GM19025 (cell line): ENCODE measurements around the gene MAN1C1.
"Not testable (repeated sequence)": the region's sequence is repeated elsewhere in the genome, so short reads cannot be mapped to it uniquely, and the experiment has no call there.

ENCODE experiments used
- ATAC-seq: cut with Tn5 transposase; IDR thresholded peaks from one replicate; pipeline ENCODE4 v1.9.1; 2021; ENCODE audit warnings: mild to moderate bottlenecking, low read depth, moderate library complexity; ENCODE audit not compliant: unreplicated experiment

MAN1C1 gene

GRCh38 chr1:25581764-25582163, 34.8 kb upstream of the MAN1C1 start:
- ATAC-seq: no peak

DNA sequence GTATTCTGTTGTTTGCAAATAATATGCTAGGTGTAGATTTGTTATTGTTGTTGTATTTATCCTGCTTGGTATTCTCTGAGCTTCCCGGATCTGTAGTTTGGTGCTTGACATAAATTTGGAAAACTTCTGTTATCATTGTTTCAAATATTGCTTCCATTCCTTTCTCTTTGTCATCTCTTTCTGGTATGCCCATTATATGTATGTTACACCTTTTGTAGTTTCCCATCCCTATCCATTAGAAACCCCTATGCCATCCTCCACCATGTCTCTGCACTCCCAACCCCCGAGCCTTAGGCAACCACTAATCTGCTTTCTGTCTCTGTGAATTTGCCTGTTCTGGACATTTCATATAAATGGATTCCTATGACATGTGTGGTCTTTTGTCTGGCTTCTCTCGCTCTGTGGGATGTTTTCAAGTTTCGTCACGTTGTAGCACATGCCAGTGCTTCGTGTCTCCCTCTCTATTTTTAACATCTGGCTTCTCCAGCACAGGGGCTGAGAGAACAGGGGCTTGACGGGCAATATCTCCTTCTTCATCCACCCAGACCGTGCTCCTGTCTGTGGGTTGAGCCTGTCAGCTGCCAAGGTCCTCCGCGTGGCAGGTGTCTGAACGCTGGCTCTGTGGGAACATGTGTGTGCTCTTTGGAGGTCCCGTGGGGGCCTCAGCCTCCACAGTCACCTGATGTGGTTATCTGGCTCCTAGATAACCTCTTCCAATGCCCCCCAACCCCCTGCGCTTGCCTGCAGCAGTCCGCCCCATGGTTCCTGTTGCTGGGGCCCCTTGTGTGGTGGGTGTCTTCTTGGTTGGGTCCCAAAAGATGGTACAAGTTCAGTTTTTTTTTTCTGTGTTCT, 32.8 kb upstream of the MAN1C1 start:
- ATAC-seq: no peak

DNA sequence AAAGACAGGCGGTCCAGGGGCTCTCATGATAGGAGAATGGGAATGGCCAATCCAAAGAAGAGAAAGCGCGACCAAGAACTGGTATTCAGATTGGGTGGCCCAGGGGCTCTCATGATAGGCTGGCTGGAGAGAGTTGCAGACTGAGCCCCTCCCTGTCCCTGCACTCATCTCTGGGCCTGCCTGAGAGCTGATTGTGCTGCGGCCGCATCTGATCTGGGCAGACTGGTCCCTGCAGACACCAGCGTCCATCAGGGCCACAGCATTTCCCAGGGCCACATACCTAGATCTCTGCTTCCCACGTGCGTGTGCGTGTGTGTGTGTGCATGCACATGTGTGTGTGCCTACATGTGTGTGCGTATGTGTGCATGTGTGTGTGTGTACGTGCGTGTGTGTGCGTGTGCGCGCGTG, 30.4 kb upstream of the MAN1C1 start:
- no peak for ATAC-seq

DNA sequence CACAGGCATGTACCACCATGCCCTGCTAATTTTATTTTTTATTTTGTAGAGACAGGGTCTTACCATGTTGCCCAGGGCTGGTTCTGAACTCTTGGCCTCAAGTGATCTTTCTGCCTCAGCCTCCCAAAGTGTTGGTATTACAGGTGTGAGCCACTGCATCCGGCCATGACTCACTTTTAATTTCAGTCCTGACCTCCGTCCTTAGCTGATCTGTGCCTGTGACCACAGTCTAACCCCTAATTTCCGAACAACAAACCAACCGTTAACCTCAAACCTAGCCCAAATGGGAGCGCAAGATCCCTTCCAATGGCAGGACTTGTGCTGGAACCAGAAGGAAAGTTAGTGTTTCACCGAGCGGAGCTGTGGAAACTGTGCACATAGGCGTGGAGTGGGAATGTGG, 29.3 kb upstream of the MAN1C1 start:
- ATAC-seq: no peak

DNA sequence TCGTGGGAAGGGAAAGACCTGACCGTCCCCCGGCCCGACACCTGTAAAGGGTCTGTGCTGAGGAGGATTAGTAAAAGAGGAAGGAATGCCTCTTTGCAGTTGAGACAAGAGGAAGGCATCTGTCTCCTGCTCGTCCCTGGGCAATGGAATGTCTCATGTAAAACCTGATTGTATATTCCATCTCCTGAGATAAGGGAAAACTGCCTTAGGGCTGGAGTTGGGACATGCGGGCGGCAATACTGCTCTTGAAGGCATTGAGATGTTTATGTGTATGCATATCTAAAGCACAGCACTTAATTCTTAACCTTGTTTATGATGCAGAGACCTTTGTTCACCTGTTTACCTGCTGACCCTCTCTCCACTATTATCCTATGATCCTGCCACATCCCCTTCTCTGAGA, 28.4 kb upstream of the MAN1C1 start:
- not testable (repeated sequence) for ATAC-seq

DNA sequence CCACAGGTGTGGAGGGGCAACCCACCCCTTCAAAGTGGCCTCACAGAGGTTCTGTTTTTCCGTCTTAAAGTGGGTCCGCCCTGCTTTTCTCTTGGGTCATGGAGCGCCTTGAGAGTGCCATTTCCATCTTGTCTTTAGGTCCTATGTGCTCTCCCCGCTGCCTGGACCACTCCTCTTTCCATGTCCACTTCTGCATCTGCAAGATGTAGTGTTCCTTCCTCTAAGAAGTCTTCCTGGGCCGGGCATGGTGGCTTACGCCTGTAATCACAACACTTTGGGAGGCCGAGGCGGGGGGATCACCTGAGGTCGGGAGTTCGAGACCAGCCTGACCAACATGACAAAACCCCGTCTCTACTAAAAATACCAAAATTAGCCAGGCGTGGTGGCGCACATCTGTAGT, 27.8 kb upstream of the MAN1C1 start:
- not testable (repeated sequence) for ATAC-seq

- ATAC-seq: no peak
Measured at GRCh38 chr1:25590096-25590824, 26.3 kb upstream of the MAN1C1 start.

DNA sequence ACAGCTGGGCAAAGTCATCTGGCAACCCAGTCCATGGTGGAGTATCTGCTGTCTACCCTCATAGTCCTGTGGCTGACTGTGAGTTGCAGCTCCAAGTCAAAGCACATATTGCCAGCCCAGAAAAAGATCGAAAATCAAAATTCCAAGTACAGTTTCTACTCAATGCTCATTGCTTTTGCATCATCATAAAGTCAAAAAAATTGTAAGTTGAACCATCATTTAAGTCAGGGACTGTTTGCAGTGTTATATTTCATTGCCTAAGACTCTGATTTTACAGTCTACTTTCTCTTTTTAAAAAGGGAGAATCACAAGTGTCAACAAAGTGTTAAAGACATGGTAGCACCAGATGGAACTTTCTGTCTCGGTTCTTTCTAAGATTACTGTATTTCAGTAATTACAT, 22.7 kb upstream of the MAN1C1 start:
- ATAC-seq: no peak

DNA sequence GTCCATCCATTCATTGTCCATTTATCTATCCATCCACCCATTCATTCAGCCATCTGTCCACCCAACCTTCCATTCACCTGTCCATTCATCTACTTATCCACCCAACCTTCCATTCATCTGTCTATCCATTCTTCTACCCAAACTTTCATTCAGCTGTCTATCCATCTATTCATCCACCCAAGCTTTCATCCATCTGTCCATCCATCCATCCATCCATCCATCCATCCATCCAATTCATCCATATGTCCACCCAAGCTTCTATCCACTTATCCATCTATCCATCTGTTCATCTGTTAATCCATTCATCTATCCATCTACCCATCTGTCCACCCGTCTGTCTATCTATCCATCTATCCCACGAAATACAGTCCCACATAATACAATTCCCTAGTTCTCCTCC, 21.6 kb upstream of the MAN1C1 start:
- no peak for ATAC-seq

DNA sequence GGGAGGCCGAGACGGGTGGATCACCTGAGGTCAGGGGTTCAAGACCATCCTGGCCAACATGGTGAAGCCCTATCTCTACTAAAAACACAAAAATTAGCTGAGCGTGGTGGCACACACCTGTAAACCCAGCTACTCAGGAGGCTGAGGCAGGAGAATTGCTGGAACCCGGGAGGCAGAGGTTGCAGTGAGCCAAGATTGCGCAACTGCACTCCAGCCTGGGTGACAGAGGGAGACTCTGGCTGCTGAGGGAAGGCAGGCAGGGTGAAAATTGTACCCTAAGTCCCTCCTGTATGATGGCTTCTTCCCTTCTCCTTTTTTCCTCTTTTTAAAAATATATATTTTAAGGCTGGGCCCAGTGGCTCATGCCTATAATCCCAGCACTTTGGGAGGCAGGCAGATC, 19.9 kb upstream of the MAN1C1 start:
- ATAC-seq: not testable (repeated sequence)

DNA sequence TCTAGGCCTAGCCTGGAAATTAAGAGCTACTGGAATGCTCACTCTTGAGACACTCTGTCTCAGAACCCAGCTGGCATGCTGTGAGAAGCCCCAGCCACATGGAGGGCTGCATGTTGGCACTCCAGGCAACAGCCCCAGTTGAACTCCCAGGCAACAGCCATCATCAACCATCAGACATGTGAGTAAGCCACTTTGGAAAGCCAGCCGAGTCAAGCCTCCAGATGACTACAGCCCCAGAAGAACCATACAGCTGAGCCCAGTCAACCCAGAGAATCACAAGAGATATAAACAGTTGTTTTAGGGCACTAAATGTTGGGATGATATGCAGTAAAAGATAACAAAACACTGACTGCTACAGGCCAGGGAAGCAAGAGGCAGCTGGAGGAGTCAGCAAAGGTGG, 17.7 kb upstream of the MAN1C1 start:
- ATAC-seq: no peak

- no peak for ATAC-seq
Measured at GRCh38 chr1:25599969-25600610, 16.5 kb upstream of the MAN1C1 start.

DNA sequence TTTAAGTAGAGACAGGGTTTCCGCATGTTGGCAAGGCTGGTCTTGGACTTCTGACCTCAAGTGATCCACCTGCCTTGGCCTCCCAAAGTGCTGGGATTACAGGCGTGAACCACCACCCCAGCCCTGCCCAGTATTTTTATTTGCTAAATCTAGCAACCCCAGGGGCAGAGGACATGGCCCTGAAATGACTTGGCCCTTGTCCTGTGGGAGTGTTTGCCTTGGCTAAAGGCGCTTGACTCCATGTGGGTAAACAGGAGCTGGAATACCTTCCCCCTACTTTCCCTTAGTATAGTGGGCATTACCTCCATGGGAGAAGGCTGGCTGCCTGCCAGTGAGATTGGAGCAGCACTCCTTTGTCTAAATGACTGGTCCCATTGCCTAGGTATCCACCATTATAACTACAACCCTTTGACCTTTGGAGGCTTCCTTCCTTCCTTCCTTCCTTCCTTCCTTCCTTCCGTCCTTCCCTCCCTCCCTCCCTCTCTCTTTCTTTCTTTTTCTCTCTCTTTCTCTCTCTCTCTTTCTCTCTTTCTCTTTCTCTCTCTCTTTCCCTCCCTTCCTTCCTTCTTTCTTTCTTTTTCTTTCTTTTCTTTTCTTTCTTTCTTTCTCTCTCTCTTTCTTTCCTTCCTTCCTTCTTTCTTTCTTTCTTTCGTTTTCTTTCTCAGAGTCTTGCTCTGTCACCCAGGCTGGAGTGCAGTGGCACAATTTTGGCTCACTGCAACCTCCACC, 15.5 kb upstream of the MAN1C1 start:
- ATAC-seq: not testable (repeated sequence)

DNA sequence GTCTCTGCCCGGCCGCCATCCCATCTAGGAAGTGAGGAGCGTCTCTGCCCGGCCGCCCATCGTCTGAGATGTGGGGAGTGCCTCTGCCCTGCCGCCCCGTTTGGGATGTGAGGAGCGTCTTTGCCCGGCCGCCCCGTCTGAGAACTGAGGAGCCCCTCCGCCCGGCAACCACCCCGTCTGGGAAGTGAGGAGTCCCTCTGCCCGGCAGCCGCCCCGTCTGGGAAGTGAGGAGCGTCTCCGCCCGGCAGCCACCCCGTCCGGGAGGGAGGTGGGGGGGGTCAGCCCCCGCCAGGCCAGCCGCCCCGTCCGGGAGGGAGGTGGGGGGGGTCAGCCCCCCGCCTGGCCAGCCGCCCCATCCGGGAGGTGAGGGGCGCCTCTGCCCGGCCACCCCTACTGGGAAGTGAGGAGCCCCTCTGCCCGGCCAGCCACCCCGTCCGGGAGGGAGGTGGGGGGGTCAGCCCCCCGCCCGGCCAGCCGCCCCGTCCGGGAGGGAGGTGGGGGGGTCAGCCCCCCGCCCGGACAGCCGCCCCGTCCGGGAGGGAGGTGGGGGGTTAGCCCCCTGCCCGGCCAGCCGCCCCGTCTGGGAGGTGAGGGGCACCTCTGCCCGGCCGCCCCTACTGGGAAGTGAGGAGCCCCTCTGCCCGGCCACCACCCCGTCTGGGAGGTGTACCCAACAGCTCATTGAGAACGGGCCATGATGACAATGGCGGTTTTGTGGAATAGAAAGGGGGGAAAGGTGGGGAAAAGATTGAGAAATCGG, 12.6 kb upstream of the MAN1C1 start:
- ATAC-seq: not testable (repeated sequence)

- ATAC-seq: no peak
Measured at GRCh38 chr1:25607123-25607522, 9.5 kb upstream of the MAN1C1 start.

DNA sequence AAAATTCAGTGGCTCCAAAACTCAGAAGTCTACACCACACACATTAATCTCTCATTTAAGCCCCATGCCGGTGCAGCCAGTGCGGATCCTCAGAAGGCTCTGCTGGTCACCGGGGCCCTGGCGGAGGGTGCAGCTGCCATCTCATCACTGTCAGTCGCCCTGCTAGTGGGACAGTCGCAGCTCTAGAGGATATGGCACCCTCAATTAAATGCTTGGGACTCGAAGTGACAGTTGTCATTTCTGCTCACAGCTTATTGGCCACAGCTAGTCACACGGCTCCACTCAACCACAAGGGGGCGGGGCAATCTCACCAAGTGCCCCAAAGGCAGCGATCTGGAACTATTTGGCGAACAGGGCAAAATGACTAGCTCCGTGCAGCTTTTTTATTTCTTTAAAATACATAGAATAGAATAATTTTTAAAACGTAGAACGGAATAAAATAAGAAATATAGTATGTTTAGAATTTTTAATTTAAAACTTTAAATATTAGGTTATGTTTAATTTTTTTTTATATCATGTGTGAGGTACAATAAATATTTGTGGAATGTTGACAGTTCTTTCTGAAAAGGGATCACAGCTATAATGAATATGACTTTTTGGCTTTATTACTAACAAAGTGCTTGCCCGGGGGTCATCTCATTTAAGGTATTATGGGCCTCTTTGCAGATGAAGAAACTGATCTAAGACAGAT, 8.0 kb upstream of the MAN1C1 start:
- ATAC-seq: peak; percentile 66

- no peak for ATAC-seq
Measured at GRCh38 chr1:25609921-25610320, 6.7 kb upstream of the MAN1C1 start.

DNA sequence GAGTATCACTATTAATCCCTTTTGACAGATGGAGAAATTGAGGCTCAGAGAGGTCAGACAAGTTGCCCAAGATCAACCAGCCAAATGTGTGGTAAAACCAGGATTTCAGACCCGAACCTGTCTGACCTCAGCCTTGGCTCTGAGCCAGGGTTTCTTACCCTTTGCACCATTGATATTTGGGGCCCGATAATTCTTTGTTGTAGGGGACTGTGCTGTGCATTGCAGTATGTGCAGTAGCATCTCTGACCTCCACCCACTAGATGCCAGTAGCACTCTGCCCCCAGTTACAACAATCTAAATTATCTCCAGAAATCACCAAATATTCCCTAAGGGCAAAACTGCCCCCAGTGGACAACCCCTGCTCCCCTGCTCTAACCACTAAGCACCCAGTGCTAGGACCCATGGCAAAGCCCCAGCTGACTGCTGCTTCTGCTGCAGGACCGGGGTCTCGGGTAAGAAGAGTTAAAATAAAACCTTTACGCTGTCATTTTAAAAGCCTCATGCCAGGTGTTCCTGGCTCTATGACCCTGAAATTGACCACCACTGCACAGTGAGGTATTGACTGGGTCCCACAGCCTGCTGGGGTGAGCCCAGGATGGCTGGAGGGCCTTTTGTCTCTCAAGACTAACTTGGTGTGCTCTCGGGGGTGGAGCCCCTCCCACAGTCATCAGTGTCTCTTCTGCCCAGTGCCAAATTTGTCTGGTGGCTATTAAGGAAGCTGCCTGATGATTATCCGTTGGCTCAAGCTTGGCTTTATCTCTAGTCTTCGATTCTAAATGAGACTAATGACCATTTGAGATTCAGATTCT, 5.6 kb upstream of the MAN1C1 start:
- no peak for ATAC-seq

DNA sequence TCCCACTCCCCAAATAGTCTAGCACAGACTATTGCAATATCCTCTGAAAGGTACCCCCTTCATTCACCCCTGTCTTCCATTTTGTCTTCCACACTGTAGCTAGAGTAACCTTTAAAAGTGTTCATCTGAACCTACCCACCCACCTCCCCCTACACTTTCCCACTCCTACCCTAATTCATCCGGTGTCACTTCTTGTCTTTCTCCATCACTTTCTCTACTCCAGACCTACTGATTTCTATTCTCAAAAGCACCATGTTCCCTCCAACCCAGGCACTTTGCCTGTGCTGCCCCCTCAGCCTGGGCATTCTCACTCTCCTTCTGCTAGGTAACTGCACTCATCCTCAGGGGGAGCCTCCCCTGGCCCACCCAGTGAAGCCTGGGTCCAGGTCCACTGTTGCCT, 4.7 kb upstream of the MAN1C1 start:
- no peak for ATAC-seq
